ENCODE data around the gene CYB561D1.

DNA sequence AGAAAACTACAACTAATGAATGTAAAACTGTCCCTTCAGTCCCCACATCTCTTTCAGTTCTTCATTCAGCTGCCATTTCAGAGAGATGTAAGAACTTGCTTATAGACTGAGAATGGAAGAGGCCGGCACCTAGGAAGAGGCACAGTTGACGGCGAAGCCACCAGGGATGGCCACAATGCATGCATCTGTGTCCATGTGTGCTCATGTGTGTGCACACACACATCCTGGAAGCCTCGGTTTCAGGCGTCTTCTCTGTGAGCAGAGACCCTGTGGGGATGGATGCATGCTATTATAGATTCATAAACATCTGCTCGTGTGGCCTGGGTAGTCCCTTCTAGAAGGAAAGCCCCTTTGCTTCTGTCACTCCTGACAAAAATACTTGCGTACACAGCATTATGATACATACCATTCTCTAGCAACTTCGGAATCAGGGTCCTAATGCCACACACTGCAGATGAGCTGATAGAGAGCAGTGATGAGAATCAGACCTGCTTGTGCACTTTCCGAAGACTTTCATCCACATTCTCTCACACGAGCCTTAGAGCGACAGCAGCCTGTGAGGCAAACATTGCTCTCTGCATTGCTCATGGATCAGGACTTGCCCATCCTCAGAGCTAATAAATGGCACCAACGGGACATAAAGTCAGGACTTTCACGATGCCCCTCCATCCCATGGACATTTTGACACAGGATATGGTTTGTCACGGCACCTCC, 33.4 kb downstream of the CYB561D1 start:
- TF ChIP-seq, protein P1, sequence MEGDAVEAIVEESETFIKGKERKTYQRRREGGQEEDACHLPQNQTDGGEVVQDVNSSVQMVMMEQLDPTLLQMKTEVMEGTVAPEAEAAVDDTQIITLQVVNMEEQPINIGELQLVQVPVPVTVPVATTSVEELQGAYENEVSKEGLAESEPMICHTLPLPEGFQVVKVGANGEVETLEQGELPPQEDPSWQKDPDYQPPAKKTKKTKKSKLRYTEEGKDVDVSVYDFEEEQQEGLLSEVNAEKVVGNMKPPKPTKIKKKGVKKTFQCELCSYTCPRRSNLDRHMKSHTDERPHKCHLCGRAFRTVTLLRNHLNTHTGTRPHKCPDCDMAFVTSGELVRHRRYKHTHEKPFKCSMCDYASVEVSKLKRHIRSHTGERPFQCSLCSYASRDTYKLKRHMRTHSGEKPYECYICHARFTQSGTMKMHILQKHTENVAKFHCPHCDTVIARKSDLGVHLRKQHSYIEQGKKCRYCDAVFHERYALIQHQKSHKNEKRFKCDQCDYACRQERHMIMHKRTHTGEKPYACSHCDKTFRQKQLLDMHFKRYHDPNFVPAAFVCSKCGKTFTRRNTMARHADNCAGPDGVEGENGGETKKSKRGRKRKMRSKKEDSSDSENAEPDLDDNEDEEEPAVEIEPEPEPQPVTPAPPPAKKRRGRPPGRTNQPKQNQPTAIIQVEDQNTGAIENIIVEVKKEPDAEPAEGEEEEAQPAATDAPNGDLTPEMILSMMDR (IDR thresholded peaks at IDR 0.05; ENCODE audit: extremely low read depth in 1 of 2, insufficient read depth in 1 of 2, low read depth in 1 of 2, low read length in 2 of 2) = no peak
- TF ChIP-seq POLR2A (IDR thresholded peaks at IDR 0.05; ENCODE audit: low read depth, low read length) (no peak), MYC (IDR thresholded peaks at IDR 0.05; ENCODE audit: low read depth, low read length) (no peak), EZH2 (IDR thresholded peaks at IDR 0.05; ENCODE audit: borderline replicate concordance, low read depth, low read length, severe bottlenecking) (no peak), POLR2AphosphoS5 (IDR thresholded peaks at IDR 0.05; ENCODE audit: insufficient read depth, low read depth, low read length) (no peak), FOS (IDR thresholded peaks at IDR 0.05; ENCODE audit: borderline replicate concordance, insufficient read depth, low read length) (no peak), JUN (IDR thresholded peaks at IDR 0.05; ENCODE audit: borderline replicate concordance, insufficient read depth, insufficient read length, low read depth) (no peak)

Measured in endothelial cell of umbilical vein (primary cell).